ENCODE measurements around the gene ASGR1.
"Not testable (repeated sequence)": the region's sequence is repeated elsewhere in the genome, so short reads cannot be mapped to it uniquely, and the experiment has no call there.

Gene ASGR1

GRCh38 chr17:7190276-7190917 is 11.2 kb upstream of the ASGR1 start:
- no peak for DNase-seq (ENCODE audit: low spot score)

- no peak for DNase-seq (ENCODE audit: low spot score)
Observed at GRCh38 chr17:7186241-7186640, 7.1 kb upstream of the ASGR1 start.

GRCh38 chr17:7184647-7185046 is 5.5 kb upstream of the ASGR1 start:
- DNase-seq (ENCODE audit: low spot score): no peak

GRCh38 chr17:7184091-7184488 is 4.9 kb upstream of the ASGR1 start:
- DNase-seq (ENCODE audit: low spot score): peak; percentile 20

GRCh38 chr17:7183433-7184090 is 4.4 kb upstream of the ASGR1 start:
- DNase-seq (ENCODE audit: low spot score): no peak

GRCh38 chr17:7182101-7182500 is 2.9 kb upstream of the ASGR1 start:
- DNase-seq (ENCODE audit: low spot score): not testable (repeated sequence)

GRCh38 chr17:7178973-7179316 is 225 bp downstream of the ASGR1 start:
- DNase-seq (ENCODE audit: low spot score): no peak

GRCh38 chr17:7177954-7178477 is 1.2 kb downstream of the ASGR1 start:
- DNase-seq (ENCODE audit: low spot score): no peak

GRCh38 chr17:7177191-7177953 is 1.8 kb downstream of the ASGR1 start:
- peak; percentile 30 for DNase-seq (ENCODE audit: low spot score)

GRCh38 chr17:7176841-7177190 is 2.4 kb downstream of the ASGR1 start:
- no peak for DNase-seq (ENCODE audit: low spot score)

- no peak for DNase-seq (ENCODE audit: low spot score)
Observed at GRCh38 chr17:7176107-7176840, 2.9 kb downstream of the ASGR1 start.

GRCh38 chr17:7175330-7175733 is 3.8 kb downstream of the ASGR1 start:
- no peak for DNase-seq (ENCODE audit: low spot score)

GRCh38 chr17:7174603-7175326 is 4.4 kb downstream of the ASGR1 start:
- no peak for DNase-seq (ENCODE audit: low spot score)

GRCh38 chr17:7173687-7174602 is 5.2 kb downstream of the ASGR1 start:
- peak; percentile 8 for DNase-seq (ENCODE audit: low spot score)

- not testable (repeated sequence) for DNase-seq (ENCODE audit: low spot score)
Observed at GRCh38 chr17:7172522-7173191, 6.5 kb downstream of the ASGR1 start.

GRCh38 chr17:7169565-7169908 is 9.6 kb downstream of the ASGR1 start:
- not testable (repeated sequence) for DNase-seq (ENCODE audit: low spot score)

- not testable (repeated sequence) for DNase-seq (ENCODE audit: low spot score)
Observed at GRCh38 chr17:7168841-7169564, 10.2 kb downstream of the ASGR1 start.

GRCh38 chr17:7167832-7168231 is 11.3 kb downstream of the ASGR1 start:
- DNase-seq (ENCODE audit: low spot score): no peak

- DNase-seq (ENCODE audit: low spot score): no peak
Observed at GRCh38 chr17:7166873-7167272, 12.3 kb downstream of the ASGR1 start.
